KMS-11 (cell line): ENCODE measurements around the gene TCAP.

Source experiments
- H2AFZ ChIP-seq: fragments of 200-600 bp; sonication (generic); 2 replicates; pipeline ENCODE4 v1.6.1; 2016; ENCODE audit warnings: antibody characterized with exemption, mixed run types, low read depth
- H3K27ac ChIP-seq: fragments of 200-600 bp; sonication (generic); 2 replicates; pipeline ENCODE4 v1.6.1; 2016; ENCODE audit warnings: mild to moderate bottlenecking, mixed run types
- H3K27me3 ChIP-seq: fragments of 200-600 bp; sonication (generic); 2 replicates; pipeline ENCODE4 v1.6.1; 2017; ENCODE audit warnings: mild to moderate bottlenecking, low read depth, mixed run types, moderate library complexity; ENCODE audit not compliant: insufficient read depth
- H3K36me3 ChIP-seq: fragments of 200-600 bp; sonication (generic); 2 replicates; pipeline ENCODE4 v1.6.1; 2017; ENCODE audit warnings: mild to moderate bottlenecking, mixed run types; ENCODE audit not compliant: insufficient read depth
- H3K4me1 ChIP-seq: fragments of 200-600 bp; sonication (generic); 2 replicates; pipeline ENCODE4 v1.6.1; 2016; ENCODE audit warnings: mild to moderate bottlenecking, low read depth, mixed run types; ENCODE audit not compliant: poor library complexity, severe bottlenecking
- H3K4me2 ChIP-seq: fragments of 200-600 bp; sonication (generic); 2 replicates; pipeline ENCODE4 v1.7.0; 2016; ENCODE audit warnings: mild to moderate bottlenecking, mixed run types
- H3K4me3 ChIP-seq: fragments of 200-600 bp; sonication (generic); IDR thresholded peaks from 2 replicates; pipeline ENCODE4 v1.6.1; 2017; ENCODE audit warnings: low read depth, low read length, mixed read lengths; ENCODE audit not compliant: insufficient read depth
- H3K79me2 ChIP-seq: fragments of 200-600 bp; sonication (generic); 2 replicates; pipeline ENCODE4 v1.6.1; 2016; ENCODE audit warnings: low read depth, mixed run types; ENCODE audit not compliant: insufficient read depth
- H3K9ac ChIP-seq: fragments of 200-600 bp; sonication (generic); 2 replicates; pipeline ENCODE4 v1.6.1; 2016; ENCODE audit warnings: mild to moderate bottlenecking, mixed run types
- H4K20me1 ChIP-seq: fragments of 200-600 bp; sonication (generic); 2 replicates; pipeline ENCODE4 v1.6.1; 2016; ENCODE audit warnings: mild to moderate bottlenecking, mixed run types; ENCODE audit not compliant: insufficient read depth
- TF ChIP-seq, protein P1 (sequence below): fragments of 200-600 bp; sonication (generic); conservative IDR thresholded peaks from 2 replicates; pipeline ENCODE4 v1.6.1; 2017; ENCODE audit warnings: low read depth, mild to moderate bottlenecking, antibody characterized with exemption, low read length, moderate library complexity, mixed read lengths

TCAP gene

DNA sequence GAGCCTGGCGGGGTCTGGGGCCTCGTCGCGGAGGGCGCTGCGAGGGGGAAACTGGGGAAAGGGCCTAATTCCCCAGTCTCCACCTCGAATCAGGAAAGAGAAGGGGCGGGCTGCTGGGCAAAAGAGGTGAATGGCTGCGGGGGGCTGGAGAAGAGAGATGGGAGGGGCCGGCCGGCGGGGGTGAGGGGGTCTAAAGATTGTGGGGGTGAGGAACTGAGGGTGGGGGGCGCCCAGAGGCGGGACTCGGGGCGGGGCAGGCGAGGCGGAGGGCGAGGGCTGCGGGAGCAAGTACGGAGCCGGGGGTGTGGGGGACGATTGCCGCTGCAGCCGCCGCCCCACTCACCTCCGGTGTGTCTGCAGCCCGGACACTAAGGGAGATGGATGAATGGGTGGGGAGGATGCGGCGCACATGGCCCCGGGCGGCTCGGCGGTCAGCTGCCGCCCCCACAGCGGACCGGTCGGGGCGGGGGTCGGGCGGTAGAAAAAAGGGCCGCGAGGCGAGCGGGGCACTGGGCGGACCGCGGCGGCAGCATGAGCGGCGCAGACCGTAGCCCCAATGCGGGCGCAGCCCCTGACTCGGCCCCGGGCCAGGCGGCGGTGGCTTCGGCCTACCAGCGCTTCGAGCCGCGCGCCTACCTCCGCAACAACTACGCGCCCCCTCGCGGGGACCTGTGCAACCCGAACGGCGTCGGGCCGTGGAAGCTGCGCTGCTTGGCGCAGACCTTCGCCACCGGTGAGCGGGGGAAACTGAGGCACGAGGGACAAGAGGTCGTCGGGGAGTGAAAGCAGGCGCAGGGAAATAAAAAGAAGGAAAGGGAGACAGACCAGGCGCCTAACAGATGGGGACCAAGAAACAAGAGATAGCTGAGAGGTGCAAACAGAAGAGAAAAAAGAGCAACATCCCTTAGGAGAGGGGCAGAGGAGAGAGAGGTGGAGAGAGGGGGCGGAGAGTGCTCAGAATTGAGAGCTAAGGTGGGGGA is 3.1 kb downstream of the TCAP start, which contains the start of gene PNMT:
Gene PNMT, plus strand, starts transcription at position 509 of the 980 bp plus-strand sequence. Its CDS starts 23 bp downstream, at position 532.
- TF ChIP-seq, protein P1, sequence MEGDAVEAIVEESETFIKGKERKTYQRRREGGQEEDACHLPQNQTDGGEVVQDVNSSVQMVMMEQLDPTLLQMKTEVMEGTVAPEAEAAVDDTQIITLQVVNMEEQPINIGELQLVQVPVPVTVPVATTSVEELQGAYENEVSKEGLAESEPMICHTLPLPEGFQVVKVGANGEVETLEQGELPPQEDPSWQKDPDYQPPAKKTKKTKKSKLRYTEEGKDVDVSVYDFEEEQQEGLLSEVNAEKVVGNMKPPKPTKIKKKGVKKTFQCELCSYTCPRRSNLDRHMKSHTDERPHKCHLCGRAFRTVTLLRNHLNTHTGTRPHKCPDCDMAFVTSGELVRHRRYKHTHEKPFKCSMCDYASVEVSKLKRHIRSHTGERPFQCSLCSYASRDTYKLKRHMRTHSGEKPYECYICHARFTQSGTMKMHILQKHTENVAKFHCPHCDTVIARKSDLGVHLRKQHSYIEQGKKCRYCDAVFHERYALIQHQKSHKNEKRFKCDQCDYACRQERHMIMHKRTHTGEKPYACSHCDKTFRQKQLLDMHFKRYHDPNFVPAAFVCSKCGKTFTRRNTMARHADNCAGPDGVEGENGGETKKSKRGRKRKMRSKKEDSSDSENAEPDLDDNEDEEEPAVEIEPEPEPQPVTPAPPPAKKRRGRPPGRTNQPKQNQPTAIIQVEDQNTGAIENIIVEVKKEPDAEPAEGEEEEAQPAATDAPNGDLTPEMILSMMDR: peak; percentile 82
- Histone ChIP-seq H3K79me2 (no peaks in the 10 kb centered on the region), H3K27me3 (peaks cover 8% of the 10 kb centered on the region; the same call in 1 of the 2 replicates), H3K4me1 (no peaks in the 10 kb centered on the region), H4K20me1 (no peaks in the 10 kb centered on the region), H2AFZ (peak within 1 kb of the TSS; percentile 78), H3K36me3 (no peaks in the 10 kb centered on the region), H3K27ac (no peak within 1 kb of the TSS), H3K9ac (peak within 1 kb of the TSS; percentile 74; the same call in 1 of the 2 replicates), H3K4me2 (peak within 1 kb of the TSS; percentile 48), H3K4me3 (no peak within 1 kb of the TSS)

DNA sequence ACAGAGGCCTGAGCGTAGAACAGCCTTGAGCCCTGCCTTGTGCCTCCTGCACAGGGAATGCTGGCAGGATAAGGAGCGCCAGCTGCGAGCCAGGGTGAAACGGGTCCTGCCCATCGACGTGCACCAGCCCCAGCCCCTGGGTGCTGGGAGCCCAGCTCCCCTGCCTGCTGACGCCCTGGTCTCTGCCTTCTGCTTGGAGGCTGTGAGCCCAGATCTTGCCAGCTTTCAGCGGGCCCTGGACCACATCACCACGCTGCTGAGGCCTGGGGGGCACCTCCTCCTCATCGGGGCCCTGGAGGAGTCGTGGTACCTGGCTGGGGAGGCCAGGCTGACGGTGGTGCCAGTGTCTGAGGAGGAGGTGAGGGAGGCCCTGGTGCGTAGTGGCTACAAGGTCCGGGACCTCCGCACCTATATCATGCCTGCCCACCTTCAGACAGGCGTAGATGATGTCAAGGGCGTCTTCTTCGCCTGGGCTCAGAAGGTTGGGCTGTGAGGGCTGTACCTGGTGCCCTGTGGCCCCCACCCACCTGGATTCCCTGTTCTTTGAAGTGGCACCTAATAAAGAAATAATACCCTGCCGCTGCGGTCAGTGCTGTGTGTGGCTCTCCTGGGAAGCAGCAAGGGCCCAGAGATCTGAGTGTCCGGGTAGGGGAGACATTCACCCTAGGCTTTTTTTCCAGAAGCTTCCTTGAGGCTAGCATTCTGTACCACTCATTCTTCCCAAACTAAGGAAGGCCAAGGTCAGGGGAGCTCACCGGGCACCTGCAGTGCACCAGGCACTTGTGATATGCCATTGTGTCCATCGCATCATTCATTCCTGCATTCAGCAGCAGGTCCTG is 5.0 kb downstream of the TCAP start:
- Histone ChIP-seq H2AFZ (no peak overlapping the region), H3K79me2 (no peaks in the 10 kb centered on the region), H4K20me1 (no peaks in the 10 kb centered on the region), H3K9ac (no peak overlapping the region), H3K27ac (no peak overlapping the region), H3K27me3 (peaks cover 8% of the 10 kb centered on the region; the same call in 1 of the 2 replicates), H3K4me2 (no peak overlapping the region), H3K4me1 (no peaks in the 10 kb centered on the region), H3K4me3 (no peak overlapping the region), H3K36me3 (no peaks in the 10 kb centered on the region)
- TF ChIP-seq, protein P1: no peak

DNA sequence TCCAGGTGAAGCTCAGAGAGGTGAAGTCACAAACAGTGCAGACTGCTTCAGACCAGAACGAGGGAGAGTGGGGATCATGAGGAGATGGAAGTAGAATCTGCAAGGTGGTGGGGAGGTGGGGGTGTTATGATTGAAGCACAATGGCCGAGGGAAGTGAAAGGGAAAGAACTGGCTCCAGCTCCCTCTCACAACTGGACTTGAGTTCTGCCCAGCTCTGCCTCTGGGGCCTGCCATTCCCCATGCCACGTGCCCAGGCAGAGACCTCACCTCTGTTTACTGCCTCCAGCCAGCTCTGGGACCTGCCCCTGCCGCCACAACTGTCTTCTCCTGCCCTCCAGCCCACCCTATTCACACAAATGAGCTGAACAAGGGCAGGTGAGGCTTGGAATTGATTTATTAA is 5.6 kb downstream of the TCAP start:
- TF ChIP-seq, protein P1: no peak
- no peaks in the 10 kb centered on the region for H3K4me1 ChIP-seq
- no peaks in the 10 kb centered on the region for H3K79me2 ChIP-seq
- no peaks in the 10 kb centered on the region for H3K36me3 ChIP-seq
- H3K27ac ChIP-seq: no peak overlapping the region
- H3K9ac ChIP-seq: no peak overlapping the region
- no peaks in the 10 kb centered on the region for H4K20me1 ChIP-seq
- no peak overlapping the region for H3K4me3 ChIP-seq
- no peak overlapping the region for H3K4me2 ChIP-seq
- peaks cover 8% of the 10 kb centered on the region; the same call in 1 of the 2 replicates for H3K27me3 ChIP-seq
- H2AFZ ChIP-seq: no peak overlapping the region

DNA sequence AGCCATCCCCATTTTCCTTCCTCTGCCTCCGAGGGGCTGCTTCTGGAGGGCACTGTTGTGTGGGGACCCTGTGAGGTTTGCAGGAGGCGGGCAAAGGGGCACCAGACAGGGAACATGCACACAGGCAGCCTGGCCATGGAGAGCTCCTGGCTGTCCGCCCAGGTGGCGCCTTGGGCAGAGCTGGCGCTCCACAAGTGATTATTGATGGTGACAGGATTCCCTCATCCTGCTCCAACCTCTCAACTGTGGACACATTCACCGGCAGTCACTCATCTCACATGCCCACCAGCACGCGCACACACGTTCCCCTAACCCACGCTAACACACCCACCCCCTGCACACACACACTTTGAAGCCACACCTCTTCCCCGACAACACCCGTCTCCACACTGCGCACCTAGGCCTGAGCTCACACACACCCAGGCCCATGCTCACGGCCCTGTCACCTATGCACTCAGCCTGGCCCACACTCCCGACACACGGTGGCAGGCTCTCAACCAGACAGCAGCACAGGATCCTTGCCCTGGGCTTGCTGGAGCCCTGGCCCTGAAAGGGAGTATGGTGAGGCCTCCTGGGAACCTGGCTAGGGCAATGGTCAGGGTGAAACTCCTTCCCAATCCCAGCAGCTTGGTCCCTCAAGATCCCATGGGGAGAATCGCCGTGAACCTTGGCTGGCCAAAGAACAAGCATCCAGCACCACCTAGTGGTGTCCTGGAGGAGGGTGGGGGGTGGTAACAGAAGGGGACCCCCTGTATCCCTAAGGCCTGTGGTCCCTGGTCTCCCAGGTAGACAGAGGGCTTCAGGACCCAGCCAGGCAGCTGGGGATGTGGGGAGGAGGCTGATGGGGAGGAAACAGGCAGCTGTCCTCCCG is 6.7 kb downstream of the TCAP start:
- Histone ChIP-seq H3K27me3 (peaks cover 8% of the 10 kb centered on the region; the same call in 1 of the 2 replicates), H3K79me2 (no peaks in the 10 kb centered on the region), H3K4me2 (no peak overlapping the region), H3K27ac (no peak overlapping the region), H3K4me1 (no peaks in the 10 kb centered on the region), H3K36me3 (no peaks in the 10 kb centered on the region), H2AFZ (no peak overlapping the region), H3K9ac (no peak overlapping the region), H3K4me3 (no peak overlapping the region), H4K20me1 (no peaks in the 10 kb centered on the region)
- TF ChIP-seq, protein P1: peak; percentile 40; the same call in 1 of the 2 replicates
